NT2/D1 (cell line): ENCODE measurements around the gene ITGB6.

ENCODE experiments used
- SUZ12 ChIP-seq: IDR thresholded peaks from 2 replicates; pipeline ENCODE4 v1.6.1; 2011; ENCODE audit not compliant: insufficient read length, insufficient read depth; ENCODE audit errors: extremely low read depth
- YY1 ChIP-seq: IDR thresholded peaks from 2 replicates; pipeline ENCODE4 v1.6.1; 2011; ENCODE audit not compliant: insufficient read length, insufficient read depth
- ZNF274 ChIP-seq: IDR thresholded peaks from 2 replicates; pipeline ENCODE4 v1.6.1; 2011; ENCODE audit warnings: mild to moderate bottlenecking, low read depth, low read length

DNA sequence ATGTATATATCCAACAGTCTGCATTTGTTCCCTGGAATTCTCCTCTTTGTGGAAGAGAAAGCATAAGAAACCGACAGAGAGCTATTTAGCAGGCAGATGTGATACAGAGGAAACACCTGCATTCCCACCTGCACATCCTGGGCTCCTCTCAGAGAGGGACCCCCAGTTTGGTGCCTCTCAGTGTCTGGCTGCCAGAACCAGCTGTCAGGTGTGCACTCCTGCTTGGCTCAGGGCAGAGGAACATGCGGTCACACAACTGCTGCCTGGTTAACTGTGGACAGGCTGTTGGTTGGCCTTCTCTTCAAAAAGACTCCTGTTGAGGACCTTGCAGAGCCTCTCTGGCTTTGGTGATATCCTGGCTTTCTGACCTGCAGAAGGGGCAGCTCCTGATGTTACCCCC is 54.6 kb downstream of the ITGB6 start:
- TF ChIP-seq SUZ12 (no peak), YY1 (no peak), ZNF274 (no peak)
